Right lung (tissue), 5 donors: ENCODE data around the gene TMEM53. TPM values are rescaled to one million over a fixed set of nuclear protein-coding genes. Genes with fewer than 3 reads are reported as not detected.
"Not testable (repeated sequence)": the region's sequence is repeated elsewhere in the genome, so short reads cannot be mapped to it uniquely, and the experiment has no call there.

Source experiments
- DNase-seq, 2 donors: peaks; one replicate each; pipeline ENCODE4 v3.0.0-alpha.2; 2013
- polyA plus RNA-seq, 5 donors: library from polyadenylated mRNA; unstranded; fragments of 120-200 nt; gene quantifications; one replicate each; pipeline versions ENCODE4 v1.2.1 to v1.2.3, GENCODE V29; 2013; ENCODE audit warnings: inconsistent platforms in 1 of 5, low replicate concordance in 1 of 5; ENCODE audit not compliant: insufficient read length in 5 of 5, insufficient read depth in 1 of 5

The TMEM53 gene
- polyA plus RNA-seq, 5 donors, result 8.2 to 12.0 (median 9.2) TPM

- no peak for DNase-seq
Measured at GRCh38 chr1:44700573-44700972, 26.3 kb upstream of the TMEM53 start.

- not testable (repeated sequence) for DNase-seq
Measured at GRCh38 chr1:44699375-44699774, 25.1 kb upstream of the TMEM53 start.

GRCh38 chr1:44698138-44698537 is 23.9 kb upstream of the TMEM53 start:
- DNase-seq, result no peak

GRCh38 chr1:44696789-44697345 is 22.6 kb upstream of the TMEM53 start:
- no peak for DNase-seq

GRCh38 chr1:44696101-44696500 is 21.8 kb upstream of the TMEM53 start:
- no peak for DNase-seq

- DNase-seq, result no peak
Measured at GRCh38 chr1:44695671-44696070, 21.4 kb upstream of the TMEM53 start.

GRCh38 chr1:44694863-44695478 is 20.7 kb upstream of the TMEM53 start:
- DNase-seq, result no peak

- no peak for DNase-seq
Measured at GRCh38 chr1:44693900-44694299, 19.6 kb upstream of the TMEM53 start.

- DNase-seq, result no peak
Measured at GRCh38 chr1:44693159-44693558, 18.9 kb upstream of the TMEM53 start.

GRCh38 chr1:44689447-44689765 is 15.1 kb upstream of the TMEM53 start:
- DNase-seq, result no peak

- DNase-seq, result no peak
Measured at GRCh38 chr1:44688760-44689446, 14.6 kb upstream of the TMEM53 start.

- no peak for DNase-seq
Measured at GRCh38 chr1:44685881-44686280, 11.6 kb upstream of the TMEM53 start.

- DNase-seq, result no peak
Measured at GRCh38 chr1:44685218-44685617, 10.9 kb upstream of the TMEM53 start.

GRCh38 chr1:44684525-44684924 is 10.2 kb upstream of the TMEM53 start:
- no peak for DNase-seq

- DNase-seq, result no peak
Measured at GRCh38 chr1:44682883-44683265, 8.6 kb upstream of the TMEM53 start.

- no peak for DNase-seq
Measured at GRCh38 chr1:44681905-44682882, 7.9 kb upstream of the TMEM53 start.

GRCh38 chr1:44679468-44679867 is 5.2 kb upstream of the TMEM53 start:
- DNase-seq, result no peak

GRCh38 chr1:44678626-44679025 is 4.3 kb upstream of the TMEM53 start:
- DNase-seq, result no peak

GRCh38 chr1:44678120-44678519 is 3.8 kb upstream of the TMEM53 start:
- DNase-seq, result no peak

- DNase-seq, result no peak
Measured at GRCh38 chr1:44677201-44677766, 3.0 kb upstream of the TMEM53 start.

- no peak for DNase-seq
Measured at GRCh38 chr1:44676484-44677200, 2.4 kb upstream of the TMEM53 start.
